T-helper 9 cell (primary cell): ENCODE measurements around the gene NDUFAB1.
"Not testable (repeated sequence)": the region's sequence is repeated elsewhere in the genome, so short reads cannot be mapped to it uniquely, and the experiment has no call there.

Experiments
- DNase-seq: peaks from one replicate; pipeline ENCODE4 v3.0.0-alpha.2; 2020

Gene NDUFAB1

DNA sequence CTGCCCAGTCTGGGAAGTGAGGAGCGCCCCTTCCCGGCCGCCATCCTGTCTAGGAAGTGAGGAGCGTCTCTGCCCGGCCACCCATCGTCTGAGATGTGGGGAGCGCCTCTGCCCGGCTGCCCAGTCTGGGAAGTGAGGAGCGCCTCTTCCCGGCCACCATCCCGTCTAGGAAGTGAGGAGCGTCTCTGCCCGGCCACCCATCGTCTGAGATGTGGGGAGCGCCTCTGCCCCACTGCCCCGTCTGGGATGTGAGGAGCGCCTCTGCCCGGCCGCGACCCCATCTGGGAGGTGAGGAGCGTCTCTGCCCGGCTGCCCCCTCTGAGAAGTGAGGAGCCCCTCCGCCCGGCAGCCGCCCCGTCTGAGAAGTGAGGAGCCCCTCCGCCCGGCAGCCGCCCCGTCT is 12.8 kb downstream of the NDUFAB1 start:
- not testable (repeated sequence) for DNase-seq

DNA sequence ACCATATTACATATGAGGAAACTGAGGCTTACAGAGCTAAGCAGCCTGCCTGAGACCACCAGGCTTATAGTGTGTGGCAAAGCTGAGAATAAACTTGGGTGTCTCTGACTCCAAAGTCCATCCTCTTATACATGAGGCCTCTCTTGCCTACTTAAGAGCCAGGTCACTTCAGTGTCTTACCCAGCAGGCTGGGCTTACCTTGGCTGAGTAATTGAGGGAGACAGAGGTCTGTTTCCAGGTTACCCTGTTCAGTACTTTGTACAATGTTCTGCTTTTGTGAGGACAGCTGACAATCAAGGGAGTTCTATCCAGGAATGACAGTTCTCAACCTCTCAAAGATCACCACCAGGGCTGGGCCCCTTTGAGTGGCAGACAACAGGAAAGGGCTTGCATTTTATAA is 14.4 kb downstream of the NDUFAB1 start:
- no peak for DNase-seq

GRCh38 chr16:23580391-23580790 is 15.7 kb downstream of the NDUFAB1 start:
- no peak for DNase-seq

DNA sequence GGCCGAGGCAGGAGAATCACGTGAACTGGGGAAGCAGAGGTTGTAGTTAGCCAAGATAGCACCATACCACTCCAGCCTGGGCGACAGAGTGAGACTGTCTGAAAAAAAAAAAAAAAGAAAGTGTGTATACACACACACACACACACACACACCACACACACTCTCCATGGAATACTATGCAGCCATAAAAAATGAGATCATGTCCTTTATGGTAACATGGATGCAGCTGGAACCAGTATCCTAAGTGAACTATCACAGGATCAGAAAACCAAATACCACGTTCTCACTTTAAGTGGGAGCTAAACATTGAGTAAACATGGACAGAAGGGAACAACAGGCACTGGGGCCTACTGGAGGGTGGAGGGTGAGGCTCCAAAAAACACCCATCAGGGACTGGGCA is 16.7 kb downstream of the NDUFAB1 start:
- DNase-seq: no peak

- DNase-seq: no peak
Measured at GRCh38 chr16:23578101-23578830, 17.9 kb downstream of the NDUFAB1 start.

DNA sequence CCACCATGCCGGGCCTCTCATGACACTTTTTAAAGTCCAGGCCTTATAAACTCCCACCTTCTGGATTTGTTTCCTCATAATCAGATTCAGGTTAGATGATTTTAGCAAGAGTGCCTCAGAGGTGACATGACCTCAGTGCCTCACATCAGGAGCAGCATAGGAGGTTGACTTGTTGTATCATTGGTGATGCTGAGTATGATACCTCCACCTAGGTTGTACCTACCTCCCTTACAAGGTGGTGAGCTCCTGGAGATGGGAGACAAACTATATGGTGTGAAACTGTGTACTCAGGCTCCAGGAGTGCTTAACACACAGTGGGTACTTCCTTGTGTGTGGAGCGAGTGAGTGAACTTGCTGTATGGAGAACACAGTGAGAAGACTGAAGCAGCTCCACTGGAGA is 18.6 kb downstream of the NDUFAB1 start:
- DNase-seq: no peak

GRCh38 chr16:23575834-23576233 is 20.3 kb downstream of the NDUFAB1 start:
- no peak for DNase-seq

DNA sequence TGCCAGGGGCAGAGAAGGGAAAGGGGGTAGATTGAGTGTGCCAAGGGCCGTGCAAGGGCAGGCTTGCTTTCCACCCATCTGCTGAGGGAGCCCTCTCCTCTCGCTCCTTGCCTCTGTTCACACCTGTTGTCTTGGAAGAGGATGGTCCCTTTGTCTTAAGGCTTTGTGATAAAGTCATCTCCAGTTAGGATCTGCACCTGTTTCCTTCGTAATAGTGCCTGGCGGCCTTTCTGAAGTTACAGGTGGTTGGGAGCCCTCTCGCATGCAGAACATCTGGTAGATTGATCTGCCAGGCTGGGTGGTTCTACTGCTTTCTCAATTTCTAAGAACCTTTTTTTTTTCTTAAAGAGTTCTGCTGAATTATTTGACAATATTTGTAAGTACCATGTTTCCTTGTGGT is 22.3 kb downstream of the NDUFAB1 start:
- DNase-seq: no peak

DNA sequence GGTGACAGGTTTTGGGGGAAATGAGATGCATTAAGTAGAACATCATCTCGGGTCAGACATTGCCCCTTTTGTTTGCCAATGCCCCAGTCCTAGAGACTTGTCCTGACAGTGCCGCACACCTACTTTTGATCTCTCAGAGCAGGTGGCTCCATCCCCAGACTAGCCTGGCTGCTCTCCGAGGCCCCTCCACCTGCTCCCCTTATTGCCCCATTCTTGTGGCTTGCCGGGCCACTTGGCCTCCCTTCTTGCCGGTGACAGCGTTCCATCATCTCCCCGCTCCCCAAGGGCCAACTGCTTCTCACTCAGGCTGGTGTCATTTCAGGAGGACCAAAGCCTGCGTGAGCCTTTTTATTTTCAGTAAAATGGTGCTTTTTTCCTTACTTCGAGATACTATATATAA is 23.7 kb downstream of the NDUFAB1 start:
- DNase-seq: no peak

GRCh38 chr16:23571895-23572294 is 24.2 kb downstream of the NDUFAB1 start:
- no peak for DNase-seq

DNA sequence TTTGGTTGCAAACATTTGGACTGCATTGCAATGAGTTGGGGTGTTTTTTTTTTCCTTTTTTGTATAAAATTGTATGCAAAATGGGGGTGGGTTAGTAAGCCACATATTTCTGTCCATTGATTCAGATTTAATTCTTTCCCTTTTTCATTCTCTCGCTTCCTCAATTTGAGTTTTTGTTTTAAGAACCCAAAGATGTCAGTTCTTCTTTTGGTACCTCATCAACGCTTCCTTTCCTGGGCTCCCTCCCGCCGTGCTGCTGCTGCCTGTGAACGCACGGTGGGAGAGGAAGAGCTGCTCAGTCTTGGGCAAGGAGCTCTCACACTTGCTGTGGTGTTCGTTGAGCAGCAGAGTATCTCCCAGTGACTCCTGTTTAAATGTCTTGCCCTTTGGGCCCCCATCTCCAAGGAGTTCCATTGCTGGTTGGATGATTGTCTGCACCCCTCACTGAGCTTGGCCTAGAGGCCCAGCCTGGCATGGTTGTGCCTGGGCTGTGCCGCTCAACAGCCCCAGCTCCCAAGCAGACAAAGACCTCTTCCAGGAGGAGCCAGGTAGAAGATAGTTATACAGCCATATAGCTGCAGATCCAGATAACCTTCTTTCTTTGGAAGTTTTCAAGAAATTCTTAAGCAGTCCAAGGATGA is 25.0 kb downstream of the NDUFAB1 start:
- DNase-seq: no peak

GRCh38 chr16:23567602-23568001 is 28.5 kb downstream of the NDUFAB1 start:
- no peak for DNase-seq

DNA sequence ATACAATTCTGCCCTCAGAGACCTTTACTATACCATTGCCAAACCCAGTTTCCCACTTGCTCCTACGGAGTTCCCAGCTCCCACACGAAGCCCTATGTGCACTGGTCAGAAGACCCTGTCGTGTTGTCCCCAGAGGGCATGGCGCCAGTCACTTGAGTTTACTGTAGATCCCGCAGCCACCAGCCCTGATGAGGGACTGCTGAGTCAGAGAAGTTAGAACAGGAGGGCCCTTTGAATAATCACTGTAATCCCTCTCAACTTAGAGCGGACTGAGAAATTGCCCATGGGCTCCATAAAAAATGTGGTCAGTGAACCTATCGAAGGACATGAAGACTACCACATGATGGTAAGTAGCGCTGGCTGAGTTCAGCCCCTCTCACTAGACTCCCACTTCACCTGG is 29.4 kb downstream of the NDUFAB1 start:
- DNase-seq: no peak

GRCh38 chr16:23564575-23565363 is 31.3 kb downstream of the NDUFAB1 start:
- no peak for DNase-seq

DNA sequence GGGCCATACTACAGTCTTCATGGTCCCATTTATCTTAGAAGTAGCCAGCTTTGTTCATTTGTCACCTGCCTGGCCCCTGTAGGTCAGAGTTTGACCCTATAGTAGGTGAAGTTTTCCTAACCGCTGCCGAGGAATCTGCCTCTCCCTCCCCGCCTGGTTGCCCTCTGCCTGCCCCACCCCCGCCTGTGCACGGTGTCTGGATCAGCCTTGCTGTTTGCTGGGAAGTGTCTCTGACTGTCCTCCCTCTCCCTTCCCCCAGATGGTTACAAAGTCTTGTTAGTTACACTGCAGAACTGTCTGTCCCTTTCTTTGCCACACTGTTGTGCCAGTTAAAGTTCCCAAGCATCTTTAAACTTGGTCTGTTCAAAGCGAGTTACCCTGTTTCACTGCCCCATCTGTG is 32.9 kb downstream of the NDUFAB1 start:
- DNase-seq: no peak

GRCh38 chr16:23562505-23562904 is 33.6 kb downstream of the NDUFAB1 start:
- no peak for DNase-seq

DNA sequence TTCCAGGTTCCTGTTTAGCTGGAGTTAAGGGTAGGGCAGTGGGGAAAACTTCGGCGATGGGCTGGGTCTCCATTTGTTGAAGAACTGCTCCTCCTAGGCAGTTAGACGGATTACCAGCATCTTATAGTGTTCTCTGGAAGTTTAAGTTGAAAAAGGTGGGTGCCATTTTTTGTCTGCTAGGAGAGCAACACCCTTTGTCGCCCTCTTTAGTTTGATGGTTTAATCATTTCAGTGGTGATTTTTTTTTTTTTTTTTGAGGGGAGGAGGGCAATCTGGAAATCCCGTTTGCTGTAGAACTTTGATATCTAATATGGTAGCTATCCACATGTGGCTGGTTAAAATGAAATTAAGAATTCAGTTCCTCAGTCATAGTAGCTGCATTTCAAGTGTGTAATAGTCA is 34.5 kb downstream of the NDUFAB1 start:
- DNase-seq: no peak

- DNase-seq: no peak
Measured at GRCh38 chr16:23557779-23558702, 38.1 kb downstream of the NDUFAB1 start.

DNA sequence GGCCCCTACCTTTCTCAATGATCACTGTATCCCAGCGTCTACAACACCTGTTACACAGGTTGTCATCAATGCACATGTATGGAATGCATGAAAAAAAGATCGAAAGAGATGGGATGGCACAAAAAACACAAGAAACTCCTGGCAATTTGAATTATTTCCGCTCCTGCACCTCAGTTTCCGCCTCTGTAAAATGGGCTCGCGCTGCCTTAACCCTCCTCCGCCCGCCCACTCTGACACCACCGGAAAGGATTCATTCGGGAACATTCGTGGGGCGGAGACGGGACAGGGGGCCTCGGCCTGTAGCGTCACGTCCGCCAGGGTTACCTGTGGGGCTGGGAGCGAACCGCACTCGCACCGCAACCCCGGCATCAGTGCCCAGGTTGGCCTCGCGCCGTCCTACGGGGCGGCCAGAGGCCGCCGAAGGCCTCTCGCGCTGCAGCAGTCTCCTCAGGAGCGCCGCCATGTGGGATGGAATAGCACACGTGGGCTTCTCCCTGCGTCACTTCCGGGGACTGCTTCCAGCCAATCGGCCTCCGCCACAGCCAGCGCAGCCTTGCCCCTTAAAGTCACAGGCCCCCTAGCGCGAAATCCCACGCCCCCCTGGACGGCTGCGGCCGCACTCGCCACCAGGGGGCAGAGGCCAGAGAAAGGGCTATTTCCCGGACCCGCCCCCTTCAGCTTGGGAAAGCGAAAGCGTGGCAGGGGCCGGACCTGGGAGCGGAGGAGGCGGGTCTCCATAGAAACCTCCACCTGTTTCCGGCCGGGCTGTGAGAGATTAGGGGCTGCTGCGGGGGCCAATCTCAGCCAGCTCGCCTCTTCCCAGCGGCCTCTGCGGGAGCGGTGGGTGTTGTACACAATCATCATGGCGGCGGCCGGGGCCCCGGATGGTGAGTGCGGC is 39.0 kb downstream of the NDUFAB1 start, which contains the start of the genes EARS2 and UBFD1:
Gene EARS2 (minus strand): TSS at position 470 of the 898 bp plus-strand sequence. CDS start 7 bp downstream, at position 463.
Gene UBFD1 (plus strand): TSS at position 847 of the 898 bp plus-strand sequence. CDS start 16 bp downstream, at position 863.
- peak; percentile 88 for DNase-seq

DNA sequence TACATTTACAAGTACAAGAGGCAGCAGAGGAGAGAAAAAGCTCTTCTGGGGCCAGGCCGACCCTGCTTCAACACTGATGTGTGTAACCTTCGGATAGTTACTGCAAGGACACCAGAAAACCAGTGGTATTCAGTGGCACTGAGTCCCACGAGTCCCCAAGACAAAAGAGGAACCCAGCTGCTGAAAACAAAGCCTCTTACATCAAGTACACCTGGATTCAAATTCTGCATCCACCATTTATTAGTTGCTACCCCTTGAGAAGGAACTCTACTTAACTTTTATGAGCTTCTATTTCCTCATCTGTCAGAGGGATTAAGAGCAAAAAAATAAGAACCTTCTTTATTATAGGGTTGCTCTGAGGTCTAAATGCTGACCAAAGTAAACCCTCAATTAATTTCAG is 41.6 kb downstream of the NDUFAB1 start:
- no peak for DNase-seq

DNA sequence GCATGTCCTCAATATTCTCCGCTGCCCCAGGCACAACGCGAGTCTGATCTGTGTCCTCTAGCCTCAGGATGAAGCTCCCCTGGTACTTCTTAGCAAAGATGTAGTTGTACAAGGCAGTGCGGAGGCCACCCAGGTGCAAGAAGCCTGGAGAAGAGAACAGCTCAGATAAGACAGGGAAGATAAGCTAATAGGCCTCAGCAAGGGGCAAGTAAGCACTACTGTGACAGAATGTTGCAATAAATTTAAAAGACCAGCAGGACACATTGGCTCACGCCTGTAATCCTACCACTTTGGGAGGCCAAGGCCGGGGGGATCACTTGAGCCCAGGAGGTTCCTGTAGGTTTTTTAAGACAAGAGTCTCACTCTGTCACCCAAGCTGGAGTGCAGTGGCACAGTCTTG is 44.0 kb downstream of the NDUFAB1 start:
- DNase-seq: no peak
